ENCODE measurements around the gene HAUS2. TPM values are rescaled to one million over a fixed set of nuclear protein-coding genes. Genes with fewer than 3 reads are reported as not detected.

The HAUS2 gene
- total RNA-seq, 1 donor from 2014 or later = 24.4 TPM

DNA sequence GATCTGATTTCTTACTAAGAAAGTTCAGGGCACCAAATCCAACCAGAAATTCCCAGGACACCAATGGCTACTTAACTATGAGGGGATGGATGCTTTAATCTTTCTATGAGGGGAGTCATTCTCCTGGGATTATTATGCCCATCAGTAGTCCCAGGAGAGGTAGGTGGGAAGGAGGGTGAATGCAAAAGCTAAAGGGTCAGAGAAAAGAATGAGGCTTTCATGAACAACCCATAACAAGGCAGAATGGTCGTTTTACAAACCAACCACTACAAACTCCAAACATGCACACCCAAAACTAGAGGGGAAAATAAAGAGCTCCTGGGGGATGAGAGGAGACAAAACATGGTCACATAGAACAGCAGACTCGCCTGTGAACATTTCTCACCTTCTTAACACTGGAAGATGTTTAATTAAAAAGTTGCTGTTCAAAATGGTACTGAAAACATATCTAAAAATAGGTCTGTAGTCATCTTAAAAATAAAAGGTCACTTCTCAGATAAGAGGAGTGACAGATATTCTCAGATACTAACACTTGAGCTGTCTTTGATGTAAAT is 30.4 kb downstream of the HAUS2 start:
- peaks cover 28% of the 10 kb centered on the region for H3K79me2 ChIP-seq (ENCODE audit: insufficient read depth, low read length)
- H3K27ac Mint-ChIP-seq (ENCODE audit: unreplicated experiment) = no peak overlapping the region
- H3K4me3 ChIP-seq (ENCODE audit: insufficient read depth, low read depth, low read length) = no peak overlapping the region
- H3K4me1 Mint-ChIP-seq (ENCODE audit: low read depth, unreplicated experiment) = peaks cover 23% of the 10 kb centered on the region
- H3K4me2 ChIP-seq (ENCODE audit: low read length) = no peak overlapping the region
- H3K27me3 Mint-ChIP-seq (ENCODE audit: low read depth, unreplicated experiment) = no peaks in the 10 kb centered on the region
- TF ChIP-seq EZH2 (IDR thresholded peaks at IDR 0.05; ENCODE audit: insufficient read depth, low read length) = no peak
- H3K4me1 ChIP-seq (ENCODE audit: insufficient read depth, low read length) = peaks cover 24% of the 10 kb centered on the region
- no peak overlapping the region for H2AFZ ChIP-seq (ENCODE audit: low read depth, low read length)
- H3K27me3 ChIP-seq (ENCODE audit: insufficient read depth, low read length) = no peaks in the 10 kb centered on the region
- no peaks in the 10 kb centered on the region for H3K36me3 Mint-ChIP-seq (ENCODE audit: low read depth, unreplicated experiment)
- FAIRE-seq = no peak
- no peak overlapping the region for H3K4me3 Mint-ChIP-seq (ENCODE audit: unreplicated experiment)
- H4K20me1 ChIP-seq (ENCODE audit: insufficient read depth, low read length) = peaks cover 44% of the 10 kb centered on the region
- no peaks in the 10 kb centered on the region for H3K9me3 ChIP-seq (ENCODE audit: insufficient read depth, low read depth, low read length)
- H3K9ac ChIP-seq (ENCODE audit: low read length) = no peak overlapping the region
- no peaks in the 10 kb centered on the region for H3K36me3 ChIP-seq (ENCODE audit: insufficient read depth, low read length)
- H3K27ac ChIP-seq (ENCODE audit: low read depth, low read length) = no peak overlapping the region
- no peak for DNase-seq (ENCODE audit: low read depth)
- no peaks in the 10 kb centered on the region for H3K9me3 Mint-ChIP-seq (ENCODE audit: unreplicated experiment)

DNA sequence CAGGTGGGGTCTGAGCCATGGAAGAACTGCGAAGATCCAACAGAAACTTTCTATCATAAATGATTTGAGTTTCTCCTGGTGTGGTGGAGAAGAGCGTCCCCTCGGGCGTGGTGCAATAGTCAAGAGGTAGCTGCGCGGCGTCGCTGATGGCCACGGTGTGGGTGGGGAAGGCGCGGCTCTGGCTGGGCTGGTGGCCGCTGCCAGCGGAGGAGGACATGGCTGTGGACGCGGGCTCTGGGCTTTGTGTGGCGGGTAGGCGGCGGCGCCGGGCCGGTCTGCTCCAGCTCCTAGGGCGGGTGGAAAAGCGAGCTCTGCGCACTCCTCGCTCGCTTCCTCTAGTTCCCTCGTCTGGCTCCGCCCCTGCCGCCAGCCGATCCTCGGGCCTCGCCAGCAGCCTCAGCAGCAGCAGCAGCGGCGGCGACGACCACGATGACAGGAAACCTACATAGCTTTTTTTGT is 32.7 kb downstream of the HAUS2 start:
- peak overlapping the region; percentile 53 for H3K4me3 ChIP-seq (ENCODE audit: insufficient read depth, low read depth, low read length)
- no peaks in the 10 kb centered on the region for H3K36me3 ChIP-seq (ENCODE audit: insufficient read depth, low read length)
- FAIRE-seq (no peak), DNase-seq (ENCODE audit: low read depth) (peak; percentile 57)
- H2AFZ ChIP-seq (ENCODE audit: low read depth, low read length) = peak overlapping the region; percentile 83
- Mint-ChIP-seq H3K9me3 (ENCODE audit: unreplicated experiment) (no peaks in the 10 kb centered on the region), H3K4me1 (ENCODE audit: low read depth, unreplicated experiment) (peaks cover 29% of the 10 kb centered on the region), H3K4me3 (ENCODE audit: unreplicated experiment) (peak overlapping the region; percentile 77), H3K27ac (ENCODE audit: unreplicated experiment) (peak overlapping the region; percentile 64), H3K27me3 (ENCODE audit: low read depth, unreplicated experiment) (no peaks in the 10 kb centered on the region), H3K36me3 (ENCODE audit: low read depth, unreplicated experiment) (peaks cover 2% of the 10 kb centered on the region)
- H3K79me2 ChIP-seq (ENCODE audit: insufficient read depth, low read length) = peaks cover 19% of the 10 kb centered on the region
- H3K9me3 ChIP-seq (ENCODE audit: insufficient read depth, low read depth, low read length) = no peaks in the 10 kb centered on the region
- TF ChIP-seq, protein P1, sequence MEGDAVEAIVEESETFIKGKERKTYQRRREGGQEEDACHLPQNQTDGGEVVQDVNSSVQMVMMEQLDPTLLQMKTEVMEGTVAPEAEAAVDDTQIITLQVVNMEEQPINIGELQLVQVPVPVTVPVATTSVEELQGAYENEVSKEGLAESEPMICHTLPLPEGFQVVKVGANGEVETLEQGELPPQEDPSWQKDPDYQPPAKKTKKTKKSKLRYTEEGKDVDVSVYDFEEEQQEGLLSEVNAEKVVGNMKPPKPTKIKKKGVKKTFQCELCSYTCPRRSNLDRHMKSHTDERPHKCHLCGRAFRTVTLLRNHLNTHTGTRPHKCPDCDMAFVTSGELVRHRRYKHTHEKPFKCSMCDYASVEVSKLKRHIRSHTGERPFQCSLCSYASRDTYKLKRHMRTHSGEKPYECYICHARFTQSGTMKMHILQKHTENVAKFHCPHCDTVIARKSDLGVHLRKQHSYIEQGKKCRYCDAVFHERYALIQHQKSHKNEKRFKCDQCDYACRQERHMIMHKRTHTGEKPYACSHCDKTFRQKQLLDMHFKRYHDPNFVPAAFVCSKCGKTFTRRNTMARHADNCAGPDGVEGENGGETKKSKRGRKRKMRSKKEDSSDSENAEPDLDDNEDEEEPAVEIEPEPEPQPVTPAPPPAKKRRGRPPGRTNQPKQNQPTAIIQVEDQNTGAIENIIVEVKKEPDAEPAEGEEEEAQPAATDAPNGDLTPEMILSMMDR (IDR thresholded peaks at IDR 0.05; ENCODE audit: insufficient read depth, low read depth, low read length) = no peak
- no peak for TF ChIP-seq EZH2 (IDR thresholded peaks at IDR 0.05; ENCODE audit: insufficient read depth, low read length)
- H4K20me1 ChIP-seq (ENCODE audit: insufficient read depth, low read length) = peaks cover 46% of the 10 kb centered on the region
- peak overlapping the region; percentile 88 for H3K4me2 ChIP-seq (ENCODE audit: low read length)
- H3K27ac ChIP-seq (ENCODE audit: low read depth, low read length) = no peak overlapping the region
- H3K27me3 ChIP-seq (ENCODE audit: insufficient read depth, low read length) = no peaks in the 10 kb centered on the region
- peaks cover 21% of the 10 kb centered on the region for H3K4me1 ChIP-seq (ENCODE audit: insufficient read depth, low read length)
- H3K9ac ChIP-seq (ENCODE audit: low read length) = peak overlapping the region; percentile 73

DNA sequence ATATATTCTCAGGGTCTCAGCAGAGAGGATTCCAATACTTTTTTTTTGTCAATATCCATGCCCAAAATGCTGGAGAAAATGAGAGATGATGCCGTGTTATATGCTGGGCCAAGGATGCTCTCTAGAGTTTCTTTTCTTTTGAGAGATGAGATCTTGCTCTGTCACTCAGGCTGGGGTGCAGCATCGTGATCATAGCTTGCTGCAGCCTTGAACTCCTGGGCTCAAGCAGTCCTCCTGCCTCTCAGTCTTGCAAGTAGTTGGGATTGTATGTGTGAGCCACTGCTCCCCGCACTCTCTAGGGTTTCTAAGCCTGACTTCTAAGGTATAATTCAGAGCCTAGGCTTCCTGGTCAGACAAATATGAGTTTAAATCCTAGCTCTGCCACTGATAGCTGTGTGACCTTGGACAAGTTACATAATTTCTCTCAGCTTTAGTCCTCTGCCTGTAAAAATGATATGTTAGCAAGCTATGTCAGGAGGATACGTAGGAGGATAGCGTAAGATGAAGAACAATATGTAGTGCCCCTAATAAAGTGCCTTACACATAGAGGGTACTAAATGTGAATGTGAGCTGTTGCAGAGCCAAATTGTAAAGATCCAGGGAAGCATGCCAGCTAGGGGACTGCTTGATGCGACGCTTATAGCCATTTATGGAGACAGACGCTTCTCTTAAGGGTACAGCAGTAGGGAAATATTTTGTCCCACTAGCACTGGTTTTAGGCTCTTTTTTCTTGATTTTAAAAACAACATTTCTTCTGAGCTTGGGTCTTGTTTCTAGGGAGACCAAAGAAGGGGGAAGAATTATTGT is 34.1 kb downstream of the HAUS2 start:
- Mint-ChIP-seq H3K4me1 (ENCODE audit: low read depth, unreplicated experiment) (peaks cover 27% of the 10 kb centered on the region), H3K27ac (ENCODE audit: unreplicated experiment) (no peak overlapping the region), H3K36me3 (ENCODE audit: low read depth, unreplicated experiment) (peaks cover 2% of the 10 kb centered on the region), H3K9me3 (ENCODE audit: unreplicated experiment) (no peaks in the 10 kb centered on the region), H3K27me3 (ENCODE audit: low read depth, unreplicated experiment) (no peaks in the 10 kb centered on the region), H3K4me3 (ENCODE audit: unreplicated experiment) (no peak overlapping the region)
- Histone ChIP-seq H3K36me3 (ENCODE audit: insufficient read depth, low read length) (no peaks in the 10 kb centered on the region), H3K4me1 (ENCODE audit: insufficient read depth, low read length) (peaks cover 17% of the 10 kb centered on the region), H3K4me3 (ENCODE audit: insufficient read depth, low read depth, low read length) (no peak overlapping the region), H3K4me2 (ENCODE audit: low read length) (no peak overlapping the region), H3K27ac (ENCODE audit: low read depth, low read length) (no peak overlapping the region), H3K27me3 (ENCODE audit: insufficient read depth, low read length) (no peaks in the 10 kb centered on the region), H3K9ac (ENCODE audit: low read length) (no peak overlapping the region), H3K79me2 (ENCODE audit: insufficient read depth, low read length) (peaks cover 13% of the 10 kb centered on the region), H4K20me1 (ENCODE audit: insufficient read depth, low read length) (peaks cover 36% of the 10 kb centered on the region), H2AFZ (ENCODE audit: low read depth, low read length) (no peak overlapping the region), H3K9me3 (ENCODE audit: insufficient read depth, low read depth, low read length) (no peaks in the 10 kb centered on the region)
- FAIRE-seq = no peak
- TF ChIP-seq, protein P1 (IDR thresholded peaks at IDR 0.05; ENCODE audit: insufficient read depth, low read depth, low read length) = no peak
- TF ChIP-seq EZH2 (IDR thresholded peaks at IDR 0.05; ENCODE audit: insufficient read depth, low read length) = no peak
- no peak for DNase-seq (ENCODE audit: low read depth)
